ENCODE measurements around the gene AR. TPM values are rescaled to one million over a fixed set of nuclear protein-coding genes. Genes with fewer than 3 reads are reported as not detected.

Gene AR
- total RNA-seq, 1 experiment from 2014 or later = 0.05 TPM

- no peak for ATAC-seq
- Histone ChIP-seq H3K4me3 (ENCODE audit: low read depth in 2 of 2, low read length in 2 of 2) (no peak overlapping the region), H3K36me3 (ENCODE audit: control insufficient read depth, insufficient read depth, low read length) (no peaks in the 10 kb centered on the region), H3K27ac (ENCODE audit: low read length) (no peak overlapping the region), H3K27me3 (ENCODE audit: control insufficient read depth, insufficient read depth, low read length) (no peaks in the 10 kb centered on the region), H3K9me3 (ENCODE audit: control insufficient read depth, insufficient read depth, low read depth, low read length) (peaks cover 3% of the 10 kb centered on the region; the same call in 1 of the 2 replicates), H3K4me1 (ENCODE audit: control insufficient read depth, insufficient read depth, low read length) (no peaks in the 10 kb centered on the region)
- in situ Hi-C loops (cut with HindIII; ENCODE audit: low pct_unique_long_range_greater_than_20kb, low sequenced_read_pairs) = no loop called here
- no TSS peak for BruUV-seq (replicated peaks)
- DNase-seq (ENCODE audit: low read depth, low spot score) = no peak
- ChIA-PET POLR2A (no interaction called here), CTCF (no interaction called here)
- intact Hi-C loops (cut with micrococcal nuclease; ENCODE audit: unreplicated experiment) = no loop called here
- TF ChIP-seq, protein P1, sequence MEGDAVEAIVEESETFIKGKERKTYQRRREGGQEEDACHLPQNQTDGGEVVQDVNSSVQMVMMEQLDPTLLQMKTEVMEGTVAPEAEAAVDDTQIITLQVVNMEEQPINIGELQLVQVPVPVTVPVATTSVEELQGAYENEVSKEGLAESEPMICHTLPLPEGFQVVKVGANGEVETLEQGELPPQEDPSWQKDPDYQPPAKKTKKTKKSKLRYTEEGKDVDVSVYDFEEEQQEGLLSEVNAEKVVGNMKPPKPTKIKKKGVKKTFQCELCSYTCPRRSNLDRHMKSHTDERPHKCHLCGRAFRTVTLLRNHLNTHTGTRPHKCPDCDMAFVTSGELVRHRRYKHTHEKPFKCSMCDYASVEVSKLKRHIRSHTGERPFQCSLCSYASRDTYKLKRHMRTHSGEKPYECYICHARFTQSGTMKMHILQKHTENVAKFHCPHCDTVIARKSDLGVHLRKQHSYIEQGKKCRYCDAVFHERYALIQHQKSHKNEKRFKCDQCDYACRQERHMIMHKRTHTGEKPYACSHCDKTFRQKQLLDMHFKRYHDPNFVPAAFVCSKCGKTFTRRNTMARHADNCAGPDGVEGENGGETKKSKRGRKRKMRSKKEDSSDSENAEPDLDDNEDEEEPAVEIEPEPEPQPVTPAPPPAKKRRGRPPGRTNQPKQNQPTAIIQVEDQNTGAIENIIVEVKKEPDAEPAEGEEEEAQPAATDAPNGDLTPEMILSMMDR (IDR thresholded peaks at IDR 0.05) = no peak
These were observed 68.4 kb downstream of the AR start for GRCh38 chrX:67612231-67612630.

DNA sequence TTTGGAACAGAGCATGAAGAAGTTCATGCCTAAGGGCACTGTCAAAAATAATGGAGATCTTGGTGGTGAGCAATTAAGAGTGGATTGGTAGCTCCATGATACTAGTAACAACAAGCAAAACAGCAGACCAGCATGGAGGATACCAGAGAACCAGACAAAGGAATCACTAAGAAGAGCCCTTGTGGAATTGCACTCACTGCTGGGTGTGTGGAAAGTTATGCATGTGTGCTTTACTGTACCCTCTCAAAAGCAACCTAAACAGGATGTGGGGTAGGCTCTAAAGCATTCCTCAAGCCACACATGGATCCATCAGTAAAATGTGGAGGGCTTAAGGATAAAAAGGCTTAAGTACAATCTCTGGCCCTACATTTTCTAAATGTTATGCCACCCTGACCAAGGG lies 69.5 kb downstream of the AR start:
- ATAC-seq (no peak), DNase-seq (ENCODE audit: low read depth, low spot score) (no peak)
- no peak overlapping the region for H3K4me3 ChIP-seq (ENCODE audit: low read depth in 2 of 2, low read length in 2 of 2)
- no peak overlapping the region for H3K27ac ChIP-seq (ENCODE audit: low read length)
- in situ Hi-C loops (cut with HindIII; ENCODE audit: low pct_unique_long_range_greater_than_20kb, low sequenced_read_pairs) = no loop called here
- TF ChIP-seq, protein P2, sequence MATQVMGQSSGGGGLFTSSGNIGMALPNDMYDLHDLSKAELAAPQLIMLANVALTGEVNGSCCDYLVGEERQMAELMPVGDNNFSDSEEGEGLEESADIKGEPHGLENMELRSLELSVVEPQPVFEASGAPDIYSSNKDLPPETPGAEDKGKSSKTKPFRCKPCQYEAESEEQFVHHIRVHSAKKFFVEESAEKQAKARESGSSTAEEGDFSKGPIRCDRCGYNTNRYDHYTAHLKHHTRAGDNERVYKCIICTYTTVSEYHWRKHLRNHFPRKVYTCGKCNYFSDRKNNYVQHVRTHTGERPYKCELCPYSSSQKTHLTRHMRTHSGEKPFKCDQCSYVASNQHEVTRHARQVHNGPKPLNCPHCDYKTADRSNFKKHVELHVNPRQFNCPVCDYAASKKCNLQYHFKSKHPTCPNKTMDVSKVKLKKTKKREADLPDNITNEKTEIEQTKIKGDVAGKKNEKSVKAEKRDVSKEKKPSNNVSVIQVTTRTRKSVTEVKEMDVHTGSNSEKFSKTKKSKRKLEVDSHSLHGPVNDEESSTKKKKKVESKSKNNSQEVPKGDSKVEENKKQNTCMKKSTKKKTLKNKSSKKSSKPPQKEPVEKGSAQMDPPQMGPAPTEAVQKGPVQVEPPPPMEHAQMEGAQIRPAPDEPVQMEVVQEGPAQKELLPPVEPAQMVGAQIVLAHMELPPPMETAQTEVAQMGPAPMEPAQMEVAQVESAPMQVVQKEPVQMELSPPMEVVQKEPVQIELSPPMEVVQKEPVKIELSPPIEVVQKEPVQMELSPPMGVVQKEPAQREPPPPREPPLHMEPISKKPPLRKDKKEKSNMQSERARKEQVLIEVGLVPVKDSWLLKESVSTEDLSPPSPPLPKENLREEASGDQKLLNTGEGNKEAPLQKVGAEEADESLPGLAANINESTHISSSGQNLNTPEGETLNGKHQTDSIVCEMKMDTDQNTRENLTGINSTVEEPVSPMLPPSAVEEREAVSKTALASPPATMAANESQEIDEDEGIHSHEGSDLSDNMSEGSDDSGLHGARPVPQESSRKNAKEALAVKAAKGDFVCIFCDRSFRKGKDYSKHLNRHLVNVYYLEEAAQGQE (IDR thresholded peaks at IDR 0.05; ENCODE audit: insufficient read depth in 1 of 2, low read depth in 2 of 2, low read length in 1 of 2) = no peak
- TF ChIP-seq POLR2AphosphoS5 (IDR thresholded peaks at IDR 0.05; ENCODE audit: low read depth, low read length) (no peak), TCF7L2 (IDR thresholded peaks at IDR 0.05; ENCODE audit: low read depth, low read length) (no peak), SIN3A (IDR thresholded peaks at IDR 0.05; ENCODE audit: borderline replicate concordance, insufficient read depth, low read depth, low read length) (no peak)
- TF ChIP-seq, protein P1 (IDR thresholded peaks at IDR 0.05) = no peak
- H3K27me3 ChIP-seq (ENCODE audit: control insufficient read depth, insufficient read depth, low read length) = no peaks in the 10 kb centered on the region
- H3K36me3 ChIP-seq (ENCODE audit: control insufficient read depth, insufficient read depth, low read length) = no peaks in the 10 kb centered on the region
- peaks cover 3% of the 10 kb centered on the region; the same call in 1 of the 2 replicates for H3K9me3 ChIP-seq (ENCODE audit: control insufficient read depth, insufficient read depth, low read depth, low read length)
- no peaks in the 10 kb centered on the region for H3K4me1 ChIP-seq (ENCODE audit: control insufficient read depth, insufficient read depth, low read length)
- CTCF ChIA-PET = no interaction called here
- intact Hi-C loops (cut with micrococcal nuclease; ENCODE audit: unreplicated experiment) = no loop called here
- BruUV-seq (replicated peaks) = no TSS peak
- POLR2A ChIA-PET = no interaction called here

- BruUV-seq (replicated peaks) = no TSS peak
- no peak overlapping the region for H3K27ac ChIP-seq (ENCODE audit: low read length)
- H3K4me3 ChIP-seq (ENCODE audit: low read depth in 2 of 2, low read length in 2 of 2) = no peak overlapping the region
- in situ Hi-C loops (cut with HindIII; ENCODE audit: low pct_unique_long_range_greater_than_20kb, low sequenced_read_pairs) (no loop called here), intact Hi-C loops (cut with micrococcal nuclease; ENCODE audit: unreplicated experiment) (no loop called here)
- POLR2A ChIA-PET = no interaction called here
- H3K4me1 ChIP-seq (ENCODE audit: control insufficient read depth, insufficient read depth, low read length) = no peaks in the 10 kb centered on the region
- CTCF ChIA-PET = no interaction called here
- no peak for DNase-seq (ENCODE audit: low read depth, low spot score)
- no peaks in the 10 kb centered on the region for H3K36me3 ChIP-seq (ENCODE audit: control insufficient read depth, insufficient read depth, low read length)
- ATAC-seq = no peak
- TF ChIP-seq SIN3A (IDR thresholded peaks at IDR 0.05; ENCODE audit: borderline replicate concordance, insufficient read depth, low read depth, low read length) (no peak), TCF7L2 (IDR thresholded peaks at IDR 0.05; ENCODE audit: low read depth, low read length) (no peak), POLR2AphosphoS5 (IDR thresholded peaks at IDR 0.05; ENCODE audit: low read depth, low read length) (no peak)
- TF ChIP-seq, protein P2 (IDR thresholded peaks at IDR 0.05; ENCODE audit: insufficient read depth in 1 of 2, low read depth in 2 of 2, low read length in 1 of 2) = no peak
- TF ChIP-seq, protein P1 (IDR thresholded peaks at IDR 0.05) = no peak
- H3K9me3 ChIP-seq (ENCODE audit: control insufficient read depth, insufficient read depth, low read depth, low read length) = peaks cover 3% of the 10 kb centered on the region; the same call in 1 of the 2 replicates
- H3K27me3 ChIP-seq (ENCODE audit: control insufficient read depth, insufficient read depth, low read length) = no peaks in the 10 kb centered on the region
These were observed 70.2 kb downstream of the AR start for GRCh38 chrX:67613996-67614395.

Data from Panc1 (cell line).